Activated T-helper 2 cell treated with anti-CD3 and anti-CD28 coated beads, Interferon-gamma antibody, Interleukin-2, Interleukin-4, amounts not matched to agents 10 μg/mL and 5 μg/mL and 100 μg/mL, durations not matched to agents 14 hours and 24 hours and 36 hours (primary cell): ENCODE measurements around the gene TSEN54. TPM values are rescaled to one million over a fixed set of nuclear protein-coding genes. Genes with fewer than 3 reads are reported as not detected.

ENCODE experiments used
- DNase-seq: peaks from one replicate; pipeline ENCODE4 v3.0.0; 2021; ENCODE audit warnings: low spot score
- H3K27ac Mint-ChIP-seq: one replicate; pipeline ENCODE4 v1.8.0; 2021; ENCODE audit warnings: mixed read lengths
- H3K27me3 Mint-ChIP-seq: one replicate; pipeline ENCODE4 v1.8.0; 2021; ENCODE audit warnings: low read depth, mixed read lengths
- H3K36me3 Mint-ChIP-seq: one replicate; pipeline ENCODE4 v1.8.0; 2021; ENCODE audit warnings: low read depth, mixed read lengths
- H3K4me1 Mint-ChIP-seq: one replicate; pipeline ENCODE4 v1.8.0; 2021; ENCODE audit warnings: low read depth, mixed read lengths
- H3K4me3 Mint-ChIP-seq: one replicate; pipeline ENCODE4 v1.8.0; 2021; ENCODE audit warnings: low read depth, mild to moderate bottlenecking, moderate library complexity, mixed read lengths
- H3K9me3 Mint-ChIP-seq: one replicate; pipeline ENCODE4 v1.8.0; 2021; ENCODE audit warnings: mixed read lengths
- intact Hi-C: fragments of 100-400 bp; cut with micrococcal nuclease; formaldehyde crosslinking; loops from one replicate; pipeline ENCODE4 v1.15.1; 2023
- total RNA-seq: library from RNA; stranded (reverse); gene quantifications from 2 replicates; pipeline ENCODE4 v1.2.3, GENCODE V29; 2022

TSEN54 gene
- total RNA-seq, 1 donor from 2014 or later: 78.2 TPM

DNA sequence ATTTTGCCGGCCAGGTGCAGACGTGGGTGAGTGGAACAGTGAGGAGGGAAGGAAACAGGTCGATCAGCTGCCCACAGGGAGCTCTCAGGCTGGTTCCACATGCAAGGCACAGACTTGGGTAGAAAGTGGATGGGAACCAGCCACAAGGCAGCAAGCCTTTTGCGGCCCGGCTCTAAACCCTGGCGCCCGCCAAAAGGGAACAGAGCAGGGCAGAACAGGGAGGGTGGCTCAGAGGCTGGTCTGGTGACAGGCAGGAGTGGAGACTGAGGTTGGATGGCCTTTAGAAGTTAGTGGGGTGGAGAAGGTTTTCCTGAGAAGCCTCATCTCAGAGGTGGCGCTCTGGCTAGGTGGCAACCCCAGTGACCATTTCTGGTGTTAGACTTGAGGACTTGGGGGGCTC is 19.5 kb downstream of the TSEN54 start:
- intact Hi-C loops: no loop called here
- no peak for DNase-seq
- H3K9me3 Mint-ChIP-seq: no peaks in the 10 kb centered on the region
- no peaks in the 10 kb centered on the region for H3K27me3 Mint-ChIP-seq
- H3K27ac Mint-ChIP-seq: peak overlapping the region; percentile 51
- peaks cover 20% of the 10 kb centered on the region for H3K4me1 Mint-ChIP-seq
- H3K36me3 Mint-ChIP-seq: peaks cover 4% of the 10 kb centered on the region
- no peak overlapping the region for H3K4me3 Mint-ChIP-seq

- Mint-ChIP-seq H3K27me3 (no peaks in the 10 kb centered on the region), H3K4me3 (no peak overlapping the region)
- intact Hi-C loops: no loop called here
Measured at GRCh38 chr17:75536366-75536765, 20.0 kb downstream of the TSEN54 start.

GRCh38 chr17:75539967-75540729 is 23.8 kb downstream of the TSEN54 start:
- no peak overlapping the region for H3K4me3 Mint-ChIP-seq
- no peaks in the 10 kb centered on the region for H3K9me3 Mint-ChIP-seq
- no peak overlapping the region for H3K27ac Mint-ChIP-seq
- peaks cover 6% of the 10 kb centered on the region for H3K4me1 Mint-ChIP-seq
- DNase-seq: no peak
- H3K27me3 Mint-ChIP-seq: no peaks in the 10 kb centered on the region
- intact Hi-C loops: no loop called here
- no peaks in the 10 kb centered on the region for H3K36me3 Mint-ChIP-seq

More at GRCh38 chr17:75536366-75536765, 20.0 kb downstream of the TSEN54 start:
- Mint-ChIP-seq H3K4me1 (peaks cover 20% of the 10 kb centered on the region), H3K36me3 (peaks cover 4% of the 10 kb centered on the region), H3K27ac (no peak overlapping the region), H3K9me3 (no peaks in the 10 kb centered on the region)
- no peak for DNase-seq

DNA sequence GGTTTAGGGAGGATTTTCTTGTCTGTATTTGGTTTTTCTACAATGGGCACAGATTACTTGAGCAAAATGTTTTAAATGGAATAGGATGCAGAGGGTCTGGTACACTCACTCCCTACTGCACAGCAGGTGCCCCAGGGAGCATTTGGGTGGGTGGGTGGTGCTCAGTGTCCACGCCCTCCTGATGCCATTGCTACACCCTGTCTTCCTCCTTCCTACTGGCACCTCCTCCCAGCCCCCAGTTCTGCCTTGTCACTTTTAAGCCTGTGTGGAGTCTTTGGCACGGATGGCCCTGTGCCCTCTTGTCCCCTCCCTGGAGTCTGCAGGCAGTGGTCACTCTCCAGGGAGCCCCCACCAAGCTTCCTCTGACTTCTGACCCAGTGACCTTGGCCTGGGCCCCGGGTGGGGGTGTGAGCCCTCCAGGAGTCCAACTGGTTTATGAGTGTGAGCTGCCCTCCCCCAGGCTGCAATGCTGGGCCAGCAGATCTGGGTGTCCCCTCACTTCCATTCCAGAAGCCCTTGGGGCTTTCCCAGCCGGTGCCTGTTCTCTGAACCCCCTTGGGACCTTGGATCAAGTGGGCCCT is 24.7 kb downstream of the TSEN54 start:
- Mint-ChIP-seq H3K9me3 (no peaks in the 10 kb centered on the region), H3K4me3 (no peak overlapping the region), H3K27me3 (no peaks in the 10 kb centered on the region), H3K27ac (no peak overlapping the region), H3K4me1 (no peaks in the 10 kb centered on the region), H3K36me3 (no peaks in the 10 kb centered on the region)
- intact Hi-C loops: no loop called here
- DNase-seq: no peak

GRCh38 chr17:75542229-75542628 is 25.9 kb downstream of the TSEN54 start:
- Mint-ChIP-seq H3K36me3 (no peaks in the 10 kb centered on the region), H3K27ac (no peak overlapping the region), H3K4me1 (no peaks in the 10 kb centered on the region), H3K4me3 (no peak overlapping the region), H3K9me3 (no peaks in the 10 kb centered on the region), H3K27me3 (no peaks in the 10 kb centered on the region)
- intact Hi-C loops: no loop called here
- no peak for DNase-seq

GRCh38 chr17:75542728-75543336 is 26.5 kb downstream of the TSEN54 start:
- Mint-ChIP-seq H3K9me3 (no peaks in the 10 kb centered on the region), H3K27me3 (no peaks in the 10 kb centered on the region), H3K36me3 (no peaks in the 10 kb centered on the region), H3K4me1 (no peaks in the 10 kb centered on the region), H3K4me3 (no peak overlapping the region), H3K27ac (no peak overlapping the region)
- DNase-seq: no peak
- intact Hi-C loops: no loop called here

DNA sequence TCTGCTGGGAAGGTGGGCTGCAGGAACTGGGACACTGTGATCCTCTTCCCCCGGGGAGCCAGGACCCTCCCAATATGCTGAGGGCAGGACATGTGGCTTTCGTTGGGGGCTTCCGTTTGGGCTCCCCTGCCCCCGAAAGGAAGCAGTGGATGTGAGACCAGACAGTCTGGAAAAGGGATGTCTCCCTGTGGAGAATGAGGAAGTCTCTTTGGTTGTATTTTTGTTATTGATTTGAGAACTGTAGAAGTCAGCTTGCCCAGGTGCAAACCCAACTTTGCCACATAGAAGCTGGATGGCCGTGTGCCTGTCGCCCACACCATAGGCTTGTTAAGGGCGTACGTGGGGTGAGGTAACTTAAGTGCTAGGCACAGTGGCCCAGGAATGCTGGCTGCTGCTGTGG is 27.9 kb downstream of the TSEN54 start:
- H3K4me1 Mint-ChIP-seq: no peaks in the 10 kb centered on the region
- intact Hi-C loops: no loop called here
- H3K27ac Mint-ChIP-seq: no peak overlapping the region
- no peaks in the 10 kb centered on the region for H3K9me3 Mint-ChIP-seq
- H3K4me3 Mint-ChIP-seq: no peak overlapping the region
- H3K36me3 Mint-ChIP-seq: no peaks in the 10 kb centered on the region
- DNase-seq: no peak
- H3K27me3 Mint-ChIP-seq: no peaks in the 10 kb centered on the region

GRCh38 chr17:75546181-75546580 is 29.9 kb downstream of the TSEN54 start:
- Mint-ChIP-seq H3K27me3 (no peaks in the 10 kb centered on the region), H3K27ac (no peak overlapping the region), H3K4me1 (no peaks in the 10 kb centered on the region), H3K9me3 (no peaks in the 10 kb centered on the region), H3K4me3 (no peak overlapping the region), H3K36me3 (no peaks in the 10 kb centered on the region)
- DNase-seq: no peak
- intact Hi-C loops: no loop called here

DNA sequence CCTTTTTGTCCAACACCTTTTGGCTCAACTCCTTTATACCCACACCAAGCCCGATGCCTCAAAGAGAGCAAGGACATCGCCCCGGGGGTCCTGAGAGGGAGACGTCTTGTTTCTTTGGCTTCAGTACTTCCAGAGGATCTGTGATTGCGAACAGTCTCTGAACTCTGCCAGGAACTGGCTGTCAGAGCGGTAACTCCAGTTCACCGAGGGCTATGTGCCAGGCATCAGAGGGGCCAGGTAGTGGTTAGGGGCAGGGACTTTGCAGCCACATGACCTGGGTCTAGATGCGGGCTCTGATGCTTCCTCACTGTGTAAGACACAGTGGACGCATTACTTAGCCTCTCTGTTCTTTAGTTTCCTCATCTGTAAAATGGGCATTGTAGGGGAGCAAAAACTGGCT is 30.8 kb downstream of the TSEN54 start:
- no peak for DNase-seq
- H3K27me3 Mint-ChIP-seq: no peaks in the 10 kb centered on the region
- H3K9me3 Mint-ChIP-seq: no peaks in the 10 kb centered on the region
- H3K36me3 Mint-ChIP-seq: no peaks in the 10 kb centered on the region
- no peaks in the 10 kb centered on the region for H3K4me1 Mint-ChIP-seq
- H3K4me3 Mint-ChIP-seq: no peak overlapping the region
- H3K27ac Mint-ChIP-seq: no peak overlapping the region
- intact Hi-C loops: no loop called here

GRCh38 chr17:75548813-75549212 is 32.5 kb downstream of the TSEN54 start:
- no peaks in the 10 kb centered on the region for H3K36me3 Mint-ChIP-seq
- no peak for DNase-seq
- H3K9me3 Mint-ChIP-seq: no peaks in the 10 kb centered on the region
- no peak overlapping the region for H3K4me3 Mint-ChIP-seq
- H3K27ac Mint-ChIP-seq: no peak overlapping the region
- no peaks in the 10 kb centered on the region for H3K4me1 Mint-ChIP-seq
- intact Hi-C loops: no loop called here
- H3K27me3 Mint-ChIP-seq: no peaks in the 10 kb centered on the region

DNA sequence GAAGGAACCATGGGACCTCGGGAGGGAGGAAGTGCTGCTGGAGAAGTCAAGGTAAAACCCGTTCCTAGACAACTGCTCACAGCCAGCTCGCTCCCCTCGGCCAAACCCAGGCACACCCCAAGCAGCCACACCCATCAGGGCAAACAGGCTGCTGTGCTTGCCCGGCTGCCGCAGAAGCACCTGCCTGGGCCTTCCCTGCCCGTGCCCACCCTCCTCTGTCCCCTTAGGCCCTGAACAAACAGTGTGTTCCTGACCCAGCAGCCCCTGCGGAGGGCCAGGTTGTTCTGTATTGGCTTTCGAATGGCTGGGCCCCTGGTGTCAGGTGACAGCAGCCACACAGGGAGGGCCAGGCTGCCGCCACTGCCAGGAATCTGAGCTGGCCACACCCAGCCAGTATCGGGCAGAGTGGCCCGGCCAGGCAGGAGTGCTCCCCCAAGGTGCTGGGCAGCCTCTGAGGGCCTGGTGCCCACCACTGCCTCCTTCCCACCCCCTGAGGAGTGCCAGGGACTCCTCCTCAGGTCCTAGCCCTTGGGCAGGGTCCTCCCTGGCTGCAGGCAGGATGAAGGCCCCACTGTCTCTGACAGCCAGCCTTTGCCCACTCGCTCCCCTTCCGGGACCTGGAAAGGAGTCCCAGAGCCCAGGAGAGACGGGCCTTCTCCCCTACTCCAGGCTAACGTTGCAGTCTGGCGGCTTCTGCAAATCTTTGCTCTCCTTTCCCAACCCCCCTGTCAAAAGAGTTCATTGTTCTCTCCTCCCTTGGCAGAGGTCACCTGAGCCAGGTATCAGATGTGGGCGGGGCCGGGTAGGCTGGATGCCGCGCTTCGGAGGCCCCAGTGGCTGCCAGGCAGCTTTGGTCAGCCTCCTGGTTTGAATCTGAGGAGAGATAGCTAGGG is 33.2 kb downstream of the TSEN54 start:
- Mint-ChIP-seq H3K9me3 (no peaks in the 10 kb centered on the region), H3K4me3 (no peak overlapping the region), H3K4me1 (no peaks in the 10 kb centered on the region), H3K27ac (no peak overlapping the region), H3K27me3 (no peaks in the 10 kb centered on the region), H3K36me3 (no peaks in the 10 kb centered on the region)
- intact Hi-C loops: no loop called here
- no peak for DNase-seq

DNA sequence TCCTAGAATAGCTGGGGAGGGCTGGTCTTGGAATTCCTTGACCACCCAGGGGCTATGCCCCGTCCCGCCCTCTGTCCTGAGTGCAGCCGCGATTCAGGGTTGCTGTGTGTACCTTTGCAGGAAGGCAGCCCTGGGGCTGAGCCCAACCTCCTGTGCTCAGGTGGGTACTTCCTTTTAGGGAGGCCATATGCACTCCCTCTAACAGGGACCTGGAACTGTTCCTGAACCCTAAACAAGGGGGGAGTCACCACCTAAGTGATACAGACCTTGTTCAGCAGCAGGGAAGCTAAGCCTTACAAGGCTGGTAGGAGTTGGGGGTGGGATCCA is 33.8 kb downstream of the TSEN54 start:
- intact Hi-C loops: no loop called here
- no peak for DNase-seq
- H3K4me3 Mint-ChIP-seq: no peak overlapping the region

DNA sequence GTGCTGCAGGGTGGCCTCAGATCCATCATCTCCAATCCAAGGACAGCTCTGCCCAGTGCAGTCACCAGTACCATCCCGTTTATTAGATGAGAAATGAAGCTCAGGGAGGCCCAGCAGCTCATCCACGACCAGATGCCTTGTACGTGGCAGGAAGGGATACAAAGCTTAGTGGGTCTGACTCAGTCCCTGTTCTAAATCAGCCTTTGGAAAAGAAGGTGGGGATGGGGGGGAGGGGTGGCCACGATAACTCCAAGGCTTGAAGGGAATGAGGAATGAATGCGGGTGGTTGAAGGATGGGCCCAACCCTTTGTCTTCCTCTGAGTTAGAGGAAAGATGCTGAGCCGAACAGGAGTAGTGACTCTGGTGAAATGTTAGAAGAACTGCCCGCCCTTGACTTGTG is 34.9 kb downstream of the TSEN54 start:
- H3K36me3 Mint-ChIP-seq: no peaks in the 10 kb centered on the region
- H3K4me3 Mint-ChIP-seq: no peak overlapping the region
- no peaks in the 10 kb centered on the region for H3K27me3 Mint-ChIP-seq
- no peaks in the 10 kb centered on the region for H3K9me3 Mint-ChIP-seq
- intact Hi-C loops: no loop called here
- DNase-seq: no peak
- no peaks in the 10 kb centered on the region for H3K4me1 Mint-ChIP-seq
- no peak overlapping the region for H3K27ac Mint-ChIP-seq

More for the DNA sequence above, 33.8 kb downstream of the TSEN54 start:
- no peaks in the 10 kb centered on the region for H3K4me1 Mint-ChIP-seq
- no peaks in the 10 kb centered on the region for H3K27me3 Mint-ChIP-seq
- H3K36me3 Mint-ChIP-seq: no peaks in the 10 kb centered on the region
- H3K27ac Mint-ChIP-seq: no peak overlapping the region
- no peaks in the 10 kb centered on the region for H3K9me3 Mint-ChIP-seq
